ENCODE data around the gene ESX1.
"Not testable (repeated sequence)": the region's sequence is repeated elsewhere in the genome, so short reads cannot be mapped to it uniquely, and the experiment has no call there.

ESX1 gene

DNA sequence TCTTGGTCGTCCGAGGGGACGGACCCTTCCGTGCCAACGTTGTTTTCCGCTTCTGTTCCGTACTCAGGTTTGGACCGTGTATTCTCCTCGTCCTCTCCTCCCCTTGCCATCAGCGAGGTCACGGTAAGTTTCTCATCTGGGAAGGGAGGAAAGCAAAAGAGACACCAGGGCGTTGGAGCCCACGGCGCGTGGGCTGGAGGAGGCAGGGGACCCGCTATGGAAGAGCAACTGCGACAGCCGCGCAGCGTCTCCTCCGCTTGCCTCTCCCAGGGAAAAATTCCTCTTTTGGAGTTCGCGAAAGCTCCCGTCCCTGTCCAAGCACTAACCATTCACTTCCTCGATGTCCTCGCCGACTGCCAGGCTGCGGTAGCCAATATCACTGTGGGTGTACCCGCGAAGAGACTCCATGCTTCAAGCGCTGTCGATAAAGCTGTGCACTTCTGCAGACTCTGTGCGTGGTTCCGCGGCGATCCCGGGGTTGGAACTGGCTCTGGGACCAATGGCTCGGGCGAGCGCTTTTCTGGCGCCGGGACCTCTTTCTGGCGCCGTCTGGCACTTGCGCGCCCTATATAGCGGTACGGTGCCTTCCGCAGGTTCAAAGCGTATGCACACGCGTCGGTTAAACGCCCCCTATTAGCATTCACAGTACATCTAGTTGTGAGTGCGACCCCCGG, at the start of gene ESX1:
ESX1 (minus strand) TSS at position 492 of the 674 bp plus-strand sequence; CDS start at position 408, 84 bp downstream.
- no peak for DNase-seq (ENCODE audit: low read depth in 2 of 2)

- no peak for DNase-seq (ENCODE audit: low read depth in 2 of 2)
These were observed 40.9 kb upstream of the ESX1 start for GRCh38 chrX:104295636-104296035.

GRCh38 chrX:104288961-104289360, 34.2 kb upstream of the ESX1 start:
- no peak for DNase-seq (ENCODE audit: low read depth in 2 of 2)

GRCh38 chrX:104288269-104288668, 33.5 kb upstream of the ESX1 start:
- DNase-seq (ENCODE audit: low read depth in 2 of 2), result no peak

- no peak for DNase-seq (ENCODE audit: low read depth in 2 of 2)
These were observed 30.5 kb upstream of the ESX1 start for GRCh38 chrX:104285201-104285600.

- DNase-seq (ENCODE audit: low read depth in 2 of 2), result no peak
These were observed 29.8 kb upstream of the ESX1 start for GRCh38 chrX:104284507-104284906.

DNA sequence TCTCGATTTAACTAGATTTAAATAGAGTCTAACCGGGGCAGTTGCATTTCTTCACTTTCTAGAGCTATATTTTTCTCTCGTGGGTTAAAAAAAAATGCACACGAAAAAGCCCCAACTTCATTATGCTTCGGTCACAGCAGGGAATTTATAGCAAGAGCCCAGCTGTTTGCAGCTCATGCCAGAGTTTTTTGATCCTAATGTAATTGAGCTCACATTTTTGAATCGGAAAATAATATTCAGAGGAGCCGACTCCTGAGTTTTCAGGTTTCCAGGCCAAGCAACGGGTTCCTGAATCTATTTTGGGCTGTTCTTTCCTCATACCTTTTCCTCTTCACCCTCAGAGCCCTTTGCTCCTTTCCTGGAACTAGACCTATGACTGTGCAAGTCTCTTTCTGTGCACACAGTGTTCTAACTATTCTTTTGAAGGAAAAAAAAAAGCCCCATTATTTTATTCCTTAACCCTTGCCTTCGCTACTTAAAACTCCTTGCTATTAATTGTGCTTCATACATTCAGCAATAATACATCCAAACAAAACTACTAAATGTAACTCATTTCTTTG, 27.5 kb upstream of the ESX1 start:
- DNase-seq (ENCODE audit: low read depth in 2 of 2), result no peak

DNA sequence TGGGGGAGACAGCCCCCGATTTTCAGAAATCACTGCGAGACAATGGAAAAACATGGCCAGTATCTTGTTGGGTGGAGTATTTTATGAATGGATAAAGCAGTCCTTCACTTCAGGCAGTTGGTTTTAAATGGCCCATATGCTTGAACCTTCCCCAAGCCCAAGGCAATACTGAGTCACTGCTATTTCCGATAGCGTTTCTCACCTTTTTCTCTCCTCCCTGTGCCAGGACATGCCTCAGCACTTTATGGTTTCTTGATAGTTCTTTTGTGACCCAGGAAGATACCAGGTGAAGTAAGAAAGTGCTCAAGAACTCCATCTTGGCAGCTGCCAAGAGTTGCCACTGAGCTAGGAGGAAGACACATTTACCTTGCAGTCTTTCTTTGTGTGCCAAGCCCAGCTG, 26.8 kb upstream of the ESX1 start:
- DNase-seq (ENCODE audit: low read depth in 2 of 2), result no peak

DNA sequence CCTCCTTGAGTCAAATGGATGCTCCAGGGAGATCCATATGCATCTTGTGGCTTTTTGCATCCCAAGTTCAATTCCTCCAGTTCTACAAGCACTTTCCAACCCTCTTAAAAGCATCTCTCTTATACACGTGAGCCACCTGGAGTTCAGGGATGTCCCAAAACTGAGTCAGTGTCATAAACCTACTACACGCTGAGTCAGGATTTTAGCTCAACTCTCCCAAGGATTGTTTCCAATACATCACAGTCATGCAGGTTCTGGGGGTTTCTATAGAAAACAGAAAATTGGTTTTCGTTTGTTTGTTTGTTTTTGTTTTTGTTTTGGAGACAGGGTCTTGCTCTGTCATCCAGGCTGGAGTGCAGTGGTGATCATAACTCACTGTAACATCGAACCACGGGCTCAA, 25.9 kb upstream of the ESX1 start:
- DNase-seq (ENCODE audit: low read depth in 2 of 2), result no peak

- DNase-seq (ENCODE audit: low read depth in 2 of 2), result peak in 1 of 2 donors; percentile 11
These were observed 16.3 kb upstream of the ESX1 start for GRCh38 chrX:104270916-104271512.

DNA sequence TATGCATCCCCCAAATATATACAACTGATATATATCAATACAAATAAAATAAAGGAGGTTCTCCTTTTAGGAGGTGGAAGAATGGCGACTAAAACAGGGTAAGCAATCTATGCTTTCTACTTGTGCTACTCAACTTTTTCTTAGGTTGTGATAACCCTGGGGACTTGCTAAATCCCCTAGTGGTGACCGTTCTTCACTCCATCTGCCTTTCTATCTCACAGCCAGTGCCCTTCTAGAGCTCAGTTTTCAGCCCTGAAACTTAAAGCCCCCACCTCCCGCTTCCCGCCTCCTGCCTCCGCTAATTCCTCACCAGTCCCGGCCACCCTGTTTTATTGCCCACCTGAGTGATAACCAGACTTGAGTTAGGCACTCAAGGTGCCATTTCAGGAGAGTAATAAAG, 15.5 kb upstream of the ESX1 start:
- no peak for DNase-seq (ENCODE audit: low read depth in 2 of 2)

DNA sequence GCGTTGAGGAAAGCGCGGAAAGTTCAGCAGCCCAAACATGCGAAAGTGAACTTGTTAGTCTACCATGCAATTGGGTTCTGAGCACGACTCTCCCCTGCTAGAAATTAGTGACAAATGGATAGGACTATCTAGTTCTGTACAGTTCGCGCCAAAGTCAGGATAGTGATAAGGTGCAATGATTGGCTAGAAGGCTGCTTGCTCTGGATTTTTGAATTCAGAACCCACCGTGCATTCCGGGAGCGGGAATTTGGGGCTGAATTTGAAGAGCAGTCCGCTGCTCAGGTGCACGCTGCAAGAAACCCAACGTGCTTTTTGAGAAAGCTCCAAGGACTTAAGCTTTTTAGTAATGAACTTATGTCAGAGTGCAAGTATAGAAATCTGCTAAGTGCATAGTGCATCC, 732 bp upstream of the ESX1 start:
- no peak for DNase-seq (ENCODE audit: low read depth in 2 of 2)

GRCh38 chrX:104253567-104254441, 929 bp downstream of the ESX1 start:
- no peak for DNase-seq (ENCODE audit: low read depth in 2 of 2)

GRCh38 chrX:104250470-104250869, 4.3 kb downstream of the ESX1 start:
- DNase-seq (ENCODE audit: low read depth in 2 of 2), result no peak

GRCh38 chrX:104230060-104230459, 24.7 kb downstream of the ESX1 start:
- DNase-seq (ENCODE audit: low read depth in 2 of 2), result not testable (repeated sequence)

DNA sequence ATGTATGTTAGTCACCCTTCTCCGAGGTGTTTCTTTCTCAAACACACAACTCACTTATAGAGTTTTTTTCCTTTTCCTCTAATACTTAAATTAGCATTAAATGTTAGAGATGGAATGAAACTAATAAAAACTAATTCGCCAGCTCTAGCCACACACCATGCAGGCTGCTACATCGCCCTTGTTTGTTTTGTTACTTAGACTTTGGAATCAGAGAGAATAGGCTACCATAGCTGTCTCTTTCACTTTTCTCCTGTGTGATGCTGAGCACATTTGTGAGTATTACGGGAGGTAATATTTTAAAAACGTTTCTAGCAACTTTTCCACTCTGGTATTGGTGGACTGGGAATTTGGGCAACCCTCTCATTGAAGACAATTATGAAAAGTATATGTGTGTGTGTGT, 43.5 kb downstream of the ESX1 start:
- no peak for DNase-seq (ENCODE audit: low read depth in 2 of 2)

DNA sequence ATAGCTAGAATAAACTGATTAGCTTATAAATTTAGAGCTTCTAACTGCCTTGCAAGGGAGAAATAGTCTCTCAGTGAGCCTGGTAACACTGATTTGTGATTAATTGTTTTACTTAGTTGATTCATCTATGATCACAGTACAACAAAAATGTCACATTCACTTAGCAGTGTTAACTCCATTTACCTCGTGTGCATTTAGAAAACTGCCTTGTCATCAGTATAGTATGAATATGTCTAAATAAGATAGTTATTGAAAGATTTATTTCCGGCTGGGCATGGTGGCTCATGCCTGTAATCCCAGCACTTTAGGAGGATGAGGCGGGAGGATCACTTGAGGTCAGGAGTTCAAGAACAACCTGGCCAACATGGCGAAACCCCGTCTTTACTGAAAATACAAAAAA, 49.2 kb downstream of the ESX1 start:
- DNase-seq (ENCODE audit: low read depth in 2 of 2), result no peak

All from stimulated activated CD4-positive, alpha-beta T cell treated with anti-CD3 and anti-CD28 coated beads, Interleukin-4, amount 100 ng/mL, for 48 hours (primary cell).